ENCODE results near the gene ALDH3A1.
"Not testable (repeated sequence)": the region's sequence is repeated elsewhere in the genome, so short reads cannot be mapped to it uniquely, and the experiment has no call there.

Gene ALDH3A1

GRCh38 chr17:19769946-19770652 is 22.0 kb upstream of the ALDH3A1 start:
- CTCF ChIA-PET, result interaction anchor here (0.7 kb wide), 1 partner anchor 260 kb away, joined by 4 read pairs; no protein-coding TSS in a partner anchor
- no peak overlapping the region for H3K27ac ChIP-seq
- DNase-seq (ENCODE audit: low spot score), result no peak
- no peak for TF ChIP-seq CTCF (conservative IDR thresholded peaks at IDR 0.05; ENCODE audit: low read depth)
- POLR2A ChIA-PET (ENCODE audit: low non-redundant PET), result no interaction called here

DNA sequence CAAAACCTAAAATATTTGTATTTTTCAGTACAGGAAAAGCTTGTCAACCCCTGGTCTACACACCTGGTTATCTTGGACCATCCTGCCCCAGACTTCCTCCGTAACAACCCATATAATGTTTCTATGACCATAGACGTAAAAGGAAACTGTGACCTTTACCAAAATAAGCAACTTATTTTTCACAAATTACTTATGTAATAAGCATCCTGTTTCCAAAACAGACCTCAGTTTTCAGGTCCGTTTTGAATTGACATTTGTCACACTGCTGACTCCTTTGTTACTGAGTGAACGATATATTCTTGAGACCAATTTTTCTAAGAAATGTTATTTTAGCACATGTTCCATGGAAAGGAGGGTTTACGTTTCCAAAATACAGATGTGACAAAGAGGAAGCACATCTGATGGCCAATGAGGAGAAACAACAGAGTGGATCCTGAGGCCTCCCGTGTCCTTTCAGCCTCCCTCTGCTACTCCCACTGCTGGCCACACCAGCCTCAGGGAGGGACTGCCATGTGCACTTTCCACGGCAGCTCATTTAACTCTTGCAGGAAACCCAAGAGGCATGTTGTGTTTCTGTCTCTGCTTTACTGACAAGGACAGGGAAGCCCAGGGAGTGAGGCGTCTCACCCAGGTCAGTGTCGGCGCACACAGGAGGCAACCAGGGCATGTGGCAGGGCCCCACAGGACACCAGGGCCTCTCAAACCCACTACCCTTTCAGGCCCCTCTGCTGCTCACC is 20.1 kb upstream of the ALDH3A1 start:
- no peak for DNase-seq (ENCODE audit: low spot score)
- TF ChIP-seq CTCF (conservative IDR thresholded peaks at IDR 0.05; ENCODE audit: low read depth), result no peak
- H3K27ac ChIP-seq, result 0 out of 2 replicates have a peak overlapping the region, but pooled peaks have one; percentile 31
- ChIA-PET CTCF (interaction anchor here (0.6 to 2.0 kb wide), 2 partner anchors 9 to 55 kb away, joined by 4 to 6 read pairs; no protein-coding TSS in a partner anchor), POLR2A (ENCODE audit: low non-redundant PET) (no interaction called here)

DNA sequence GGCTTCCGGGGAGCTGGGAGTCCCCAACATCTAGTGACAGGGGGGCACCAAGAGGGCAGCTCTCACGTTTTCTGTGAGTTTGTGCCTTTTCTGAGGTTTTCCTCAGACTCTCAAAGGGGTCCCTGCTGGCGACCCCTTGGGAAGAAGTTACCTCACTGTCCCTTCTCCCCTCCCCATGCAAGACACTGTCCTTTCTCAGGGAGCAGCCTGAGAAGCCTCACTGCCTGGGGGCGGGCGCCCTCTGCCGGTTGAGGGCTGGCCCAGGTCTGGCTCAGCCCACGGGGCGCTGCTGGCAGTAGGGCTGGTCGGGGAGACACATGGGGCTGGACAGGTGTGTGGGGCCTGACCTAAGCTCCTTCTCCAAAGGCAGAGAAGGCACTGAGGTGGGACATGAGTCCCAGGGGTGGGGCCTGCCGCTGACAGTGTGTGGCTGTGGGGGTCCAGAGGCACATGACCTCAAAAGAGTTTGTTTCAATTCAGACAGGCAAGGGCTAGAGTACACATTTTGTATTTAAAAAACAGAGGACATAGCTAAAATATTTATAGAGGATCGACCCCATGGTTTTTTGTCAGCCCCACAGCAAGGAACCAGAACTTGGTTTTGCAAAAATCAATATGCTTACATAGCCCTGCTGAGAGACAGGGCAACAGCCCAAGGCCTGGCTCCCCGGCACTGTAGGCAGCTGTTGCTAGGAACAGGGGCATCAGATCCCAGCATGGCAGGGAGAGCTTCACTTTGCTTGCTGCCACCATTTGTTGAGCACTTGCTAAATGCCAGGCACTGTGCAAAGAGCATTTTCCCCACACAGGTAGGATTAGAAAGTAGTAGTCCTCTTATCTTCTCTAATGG is 18.5 kb upstream of the ALDH3A1 start:
- TF ChIP-seq CTCF (conservative IDR thresholded peaks at IDR 0.05; ENCODE audit: low read depth), result peak; percentile 97
- H3K27ac ChIP-seq, result peak overlapping the region; percentile 62
- DNase-seq (ENCODE audit: low spot score), result peak; percentile 69
- CTCF ChIA-PET, result interaction anchor here (0.5 to 2.0 kb wide), 27 partner anchors 9 to 427 kb away, joined by 3 to 13 read pairs (median 4); partner anchors contain the start of genes B9D1 and SLC47A1
- POLR2A ChIA-PET (ENCODE audit: low non-redundant PET), result no interaction called here

- no peak for DNase-seq (ENCODE audit: low spot score)
- ChIA-PET POLR2A (ENCODE audit: low non-redundant PET) (no interaction called here), CTCF (interaction anchor here (0.6 to 1.7 kb wide), 16 partner anchors 9 to 403 kb away, joined by 3 to 13 read pairs (median 4); partner anchors contain the start of genes B9D1 and SLC47A1)
- H3K27ac ChIP-seq, result peak overlapping the region; percentile 62
- no peak for TF ChIP-seq CTCF (conservative IDR thresholded peaks at IDR 0.05; ENCODE audit: low read depth)
Measured at GRCh38 chr17:19766016-19766415, 17.9 kb upstream of the ALDH3A1 start.

DNA sequence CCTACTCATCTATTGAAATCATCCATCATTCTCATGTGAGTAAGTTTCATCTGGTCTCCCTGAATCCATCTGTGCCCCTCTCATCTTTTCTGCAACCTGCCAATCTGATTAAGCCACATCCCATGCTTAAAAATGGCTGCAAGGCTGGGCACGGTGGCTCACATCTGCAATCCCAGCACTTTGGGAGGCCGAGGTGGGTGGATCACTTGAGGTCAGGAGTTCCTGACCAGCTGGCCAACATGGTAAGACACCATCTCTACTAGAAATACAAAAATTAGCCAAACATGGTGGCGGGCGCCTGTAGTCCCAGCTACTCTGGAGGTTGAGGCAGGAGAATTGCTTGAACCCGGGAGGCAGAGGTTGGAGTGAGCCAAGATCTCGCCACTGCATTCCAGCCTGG is 15.9 kb upstream of the ALDH3A1 start:
- DNase-seq (ENCODE audit: low spot score); POLR2A ChIA-PET (ENCODE audit: low non-redundant PET): not testable (repeated sequence)
- CTCF ChIA-PET, result interaction anchor here (0.6 to 3.4 kb wide), 2 partner anchors 313 to 401 kb away, joined by 4 to 16 read pairs; partner anchors contain the start of gene B9D1
- H3K27ac ChIP-seq, result peak overlapping the region; percentile 30

DNA sequence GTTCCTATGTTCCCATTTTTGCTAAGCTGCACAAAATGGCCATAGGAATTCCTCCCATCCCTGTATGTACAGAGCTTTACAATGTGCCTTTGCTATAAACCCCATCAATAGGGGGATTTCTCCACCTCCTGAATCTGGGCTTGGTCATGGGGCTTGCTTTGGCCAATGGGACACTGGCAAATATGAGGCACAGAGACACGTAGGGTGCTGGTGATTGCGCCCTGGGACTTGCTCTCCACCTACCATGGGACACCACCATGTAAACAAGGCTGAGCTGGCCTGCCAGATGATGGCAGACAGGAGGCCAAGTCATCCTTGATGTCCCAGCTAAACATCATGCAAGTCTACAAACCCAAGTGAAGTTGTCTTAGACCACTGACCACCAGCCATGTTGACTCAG is 15.3 kb upstream of the ALDH3A1 start:
- DNase-seq (ENCODE audit: low spot score), result no peak
- CTCF ChIA-PET, result interaction anchor here (0.9 to 3.4 kb wide), 5 partner anchors 10 to 401 kb away, joined by 7 to 16 read pairs (median 10); partner anchors contain the start of gene B9D1
- TF ChIP-seq CTCF (conservative IDR thresholded peaks at IDR 0.05; ENCODE audit: low read depth), result no peak
- POLR2A ChIA-PET (ENCODE audit: low non-redundant PET), result no interaction called here
- H3K27ac ChIP-seq, result no peak overlapping the region

Data from RWPE1 (cell line).